ENCODE data around the gene GPC4.

- no peak for TF ChIP-seq POLR2AphosphoS5 (IDR thresholded peaks at IDR 0.05; ENCODE audit: insufficient read depth, low read depth, low read length)
- TF ChIP-seq, protein P1, sequence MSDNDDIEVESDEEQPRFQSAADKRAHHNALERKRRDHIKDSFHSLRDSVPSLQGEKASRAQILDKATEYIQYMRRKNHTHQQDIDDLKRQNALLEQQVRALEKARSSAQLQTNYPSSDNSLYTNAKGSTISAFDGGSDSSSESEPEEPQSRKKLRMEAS (IDR thresholded peaks at IDR 0.05; ENCODE audit: insufficient read depth, insufficient read length) = no peak
These were observed 24.2 kb downstream of the GPC4 start for GRCh38 chrX:133391111-133391510.

Measured in endothelial cell of umbilical vein (primary cell).